Right renal pelvis (tissue), 4 donors: ENCODE data around the gene MYL7. TPM values are rescaled to one million over a fixed set of nuclear protein-coding genes. Genes with fewer than 3 reads are reported as not detected.

ENCODE experiments used
- DNase-seq, 4 donors: peaks; one replicate each; pipeline ENCODE4 v3.0.0-alpha.2; 2013; ENCODE audit warnings: low read depth in 4 of 4, low spot score in 3 of 4, missing footprints in 1 of 4
- polyA plus RNA-seq, 4 donors: library from polyadenylated mRNA; unstranded; fragments of 120-200 nt; gene quantifications; one replicate each; pipeline ENCODE4 v1.2.1, GENCODE V29; 2013; ENCODE audit not compliant: insufficient read length in 4 of 4

Gene MYL7
- polyA plus RNA-seq, 4 donors = 0.37 to 0.99 (median 0.56) TPM

- no peak for DNase-seq
Measured at GRCh38 chr7:44152971-44153947, 12.1 kb upstream of the MYL7 start.

GRCh38 chr7:44151956-44152355, 10.8 kb upstream of the MYL7 start:
- no peak for DNase-seq

DNA sequence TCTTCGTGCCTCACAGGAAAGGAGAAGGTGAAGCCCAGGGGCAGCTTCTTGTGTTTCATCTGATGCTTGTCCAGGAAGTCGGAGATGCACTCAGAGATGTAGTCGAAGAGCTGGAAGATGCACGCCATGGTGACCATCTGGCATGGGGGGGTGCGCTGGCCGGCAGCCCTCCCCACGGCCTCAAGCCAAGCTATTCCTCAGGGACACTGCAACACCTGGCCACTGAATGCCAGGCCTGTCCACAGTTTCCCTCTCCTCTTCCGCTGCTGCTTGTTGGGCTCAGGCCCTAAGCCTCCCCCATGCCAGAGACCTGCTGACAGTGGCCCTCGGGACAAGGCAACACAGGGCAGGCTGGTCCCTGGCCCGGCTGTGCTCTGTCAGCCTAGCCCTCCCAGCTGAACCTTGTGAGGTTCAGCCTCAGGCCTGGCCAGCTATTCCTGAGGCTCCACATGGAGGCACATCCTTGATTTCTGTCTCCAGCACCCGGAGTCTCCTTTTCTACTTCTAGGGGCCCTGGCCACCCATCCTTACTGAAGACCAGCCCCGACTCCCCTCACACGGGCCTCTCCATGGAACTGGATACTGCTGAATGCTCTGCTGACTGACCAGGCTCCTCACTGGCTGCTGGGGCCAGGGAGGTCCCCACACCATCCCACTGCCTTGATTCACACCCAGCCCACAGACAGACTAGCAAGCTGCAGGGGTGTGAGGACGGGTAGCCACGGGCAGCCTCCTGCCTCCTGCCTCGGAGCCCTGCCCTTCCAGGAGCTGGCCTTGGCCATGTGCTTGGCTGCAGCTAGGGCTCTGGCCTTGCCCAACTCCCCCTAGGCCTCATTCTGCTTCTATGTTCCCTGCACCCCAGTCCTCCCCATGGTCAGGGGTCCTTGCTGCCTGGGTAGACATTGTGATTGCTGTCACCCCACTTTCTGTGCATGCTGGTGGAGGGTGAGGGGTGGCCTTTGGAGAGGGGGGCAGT, 10.1 kb upstream of the MYL7 start:
- no peak for DNase-seq

- no peak for DNase-seq
Measured at GRCh38 chr7:44150466-44150832, 9.3 kb upstream of the MYL7 start.

DNA sequence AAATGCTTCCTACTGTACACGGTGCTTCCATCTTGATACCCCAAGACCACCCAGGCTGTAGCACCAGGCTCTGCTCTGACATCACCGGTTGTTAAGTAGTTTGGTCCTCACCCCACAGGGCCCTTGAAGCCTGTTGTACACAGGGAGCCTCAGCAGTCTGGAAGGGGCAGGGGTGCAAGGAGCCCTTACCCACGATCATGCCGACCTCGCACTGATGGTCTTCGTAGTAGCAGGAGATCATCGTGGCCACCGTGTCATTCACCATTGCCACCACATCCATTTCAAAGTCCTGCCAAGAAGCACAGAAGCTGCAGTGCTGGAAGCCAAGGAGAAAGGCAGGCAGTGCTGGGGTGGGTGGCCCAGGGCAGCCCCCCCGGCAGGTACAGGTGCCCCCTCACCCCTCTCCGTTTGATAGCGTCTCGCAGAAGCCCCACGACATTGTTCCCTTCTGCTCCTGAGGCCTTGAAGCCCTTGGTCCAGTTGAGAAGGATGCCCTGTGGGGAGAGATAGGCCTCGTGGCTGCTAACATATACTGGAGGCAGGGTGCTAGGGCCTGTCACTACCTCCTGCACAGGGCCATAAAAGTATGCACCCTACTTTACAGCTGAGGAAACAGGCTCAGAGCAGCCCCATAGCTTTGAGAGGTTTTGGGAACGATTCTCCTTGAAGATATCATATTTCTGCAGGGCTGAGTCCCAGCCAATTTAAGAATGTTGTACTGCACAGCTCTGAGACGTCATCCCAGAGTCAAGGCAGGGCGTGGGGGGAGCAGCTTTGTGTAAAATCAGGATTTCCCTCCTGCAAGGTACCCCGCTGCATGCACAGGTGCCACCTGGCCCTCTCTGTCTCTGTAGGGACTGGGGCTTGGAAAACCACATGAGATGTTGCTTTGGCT, 8.7 kb upstream of the MYL7 start:
- no peak for DNase-seq

DNA sequence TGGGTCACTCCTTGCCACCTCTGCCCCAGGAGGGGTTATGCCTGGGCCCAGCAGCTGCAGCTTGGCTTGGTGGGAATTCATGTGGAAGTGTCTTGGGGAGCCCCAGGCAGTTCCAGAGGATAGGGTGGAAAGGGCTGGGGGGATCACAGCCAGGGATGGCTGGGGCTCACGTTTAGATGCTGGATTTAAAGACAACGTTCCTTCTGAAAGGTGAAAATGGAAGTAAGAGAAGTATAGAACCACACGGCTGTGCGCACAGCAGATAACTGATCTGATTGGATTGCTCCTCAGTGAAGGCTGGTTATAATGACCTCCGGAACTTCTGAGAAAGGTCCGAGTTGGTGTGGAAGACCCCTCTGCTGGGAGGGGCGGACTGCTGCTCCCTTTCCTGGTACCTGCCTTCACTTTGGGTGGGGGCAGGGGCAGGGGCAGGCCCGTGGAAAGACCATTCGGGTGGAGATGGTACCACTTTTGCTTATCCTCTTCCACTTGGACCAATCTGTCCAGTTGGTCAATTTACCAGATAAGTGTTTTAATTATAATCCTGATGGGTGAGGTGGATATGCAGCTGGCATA, 7.9 kb upstream of the MYL7 start:
- DNase-seq = no peak

GRCh38 chr7:44148166-44148565, 7.0 kb upstream of the MYL7 start:
- no peak for DNase-seq

GRCh38 chr7:44147026-44147991, 6.2 kb upstream of the MYL7 start:
- peak in 1 of 4 donors; percentile 56 for DNase-seq

- peak in 1 of 4 donors; percentile 55 for DNase-seq
Measured at GRCh38 chr7:44145969-44146911, 5.1 kb upstream of the MYL7 start.

DNA sequence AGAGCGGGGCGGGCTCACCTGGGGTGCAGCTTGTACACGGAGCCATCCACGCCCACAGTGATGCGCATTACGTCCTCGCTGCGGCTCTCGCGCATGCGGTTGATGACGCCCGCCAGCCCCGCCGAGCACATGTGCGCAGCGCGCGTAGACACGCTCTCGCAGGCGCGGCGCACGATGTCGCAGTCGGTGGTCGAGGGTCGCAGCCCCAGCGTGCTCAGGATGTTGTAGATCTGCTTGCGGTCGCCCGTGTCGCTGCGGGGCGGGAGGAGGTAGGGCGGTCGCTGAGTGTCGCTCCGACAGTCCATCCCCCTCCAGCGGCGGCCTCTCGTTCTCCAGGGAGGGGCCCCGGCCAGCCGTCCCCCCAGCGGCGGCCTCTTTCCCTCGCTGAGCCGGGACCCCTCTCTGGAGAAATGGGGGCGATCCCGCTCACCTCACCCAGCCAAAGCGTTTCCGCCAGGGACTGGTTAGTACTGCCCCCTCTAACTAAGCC, 4.4 kb upstream of the MYL7 start:
- no peak for DNase-seq

DNA sequence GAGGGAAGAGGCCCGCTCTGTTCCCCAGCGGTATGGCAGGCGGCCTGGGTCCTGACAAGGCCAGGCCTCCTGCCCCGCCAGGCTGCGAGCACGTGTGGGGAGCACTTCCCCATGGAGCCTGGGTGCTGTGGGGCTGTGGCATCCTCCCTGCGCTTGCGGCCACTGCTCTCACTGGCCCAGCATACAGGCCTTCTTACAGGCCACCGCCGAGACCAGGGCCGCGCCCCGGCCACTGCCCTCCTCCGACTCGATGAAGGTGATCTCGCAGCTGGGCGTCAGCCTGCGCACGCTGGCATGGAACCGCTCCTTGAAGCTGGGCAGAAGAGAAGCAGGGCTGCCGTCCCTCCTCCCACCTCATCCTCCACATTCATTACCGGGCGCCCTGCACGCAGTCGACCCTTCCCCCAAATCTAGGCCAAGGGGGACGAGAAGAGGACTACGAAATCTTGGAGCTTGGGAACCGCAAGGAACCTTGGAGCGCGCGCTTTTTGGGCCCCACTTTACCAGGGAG, 3.9 kb upstream of the MYL7 start:
- DNase-seq = no peak

DNA sequence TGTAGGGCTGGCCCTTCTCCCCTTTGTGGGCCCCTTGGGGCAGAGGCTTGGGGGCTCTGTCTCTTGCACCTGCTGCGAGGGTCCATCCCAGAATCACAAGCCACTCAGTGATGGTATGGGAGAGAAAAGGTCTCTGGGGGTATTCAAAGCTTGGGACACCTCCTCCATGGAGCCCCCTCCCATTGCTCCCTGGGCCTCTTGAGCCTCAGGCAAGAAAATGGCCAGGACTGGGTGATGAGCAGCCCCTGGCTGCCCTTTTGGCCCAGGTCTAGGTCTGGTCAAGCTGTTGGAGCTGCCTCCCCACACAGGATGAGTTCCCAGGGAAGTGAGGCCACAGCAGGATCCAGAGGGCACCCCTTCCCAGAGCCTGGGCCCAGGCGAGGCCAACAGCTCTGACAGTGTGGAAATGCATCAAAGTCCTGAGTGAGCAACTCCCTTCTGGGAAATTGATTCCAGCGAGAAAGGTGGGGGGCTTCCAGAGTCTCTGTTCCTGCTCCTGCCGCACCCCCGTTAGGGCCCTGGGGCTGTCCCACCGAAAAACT, 3.4 kb upstream of the MYL7 start:
- DNase-seq = no peak

- no peak for DNase-seq
Measured at GRCh38 chr7:44143646-44144250, 2.6 kb upstream of the MYL7 start.

DNA sequence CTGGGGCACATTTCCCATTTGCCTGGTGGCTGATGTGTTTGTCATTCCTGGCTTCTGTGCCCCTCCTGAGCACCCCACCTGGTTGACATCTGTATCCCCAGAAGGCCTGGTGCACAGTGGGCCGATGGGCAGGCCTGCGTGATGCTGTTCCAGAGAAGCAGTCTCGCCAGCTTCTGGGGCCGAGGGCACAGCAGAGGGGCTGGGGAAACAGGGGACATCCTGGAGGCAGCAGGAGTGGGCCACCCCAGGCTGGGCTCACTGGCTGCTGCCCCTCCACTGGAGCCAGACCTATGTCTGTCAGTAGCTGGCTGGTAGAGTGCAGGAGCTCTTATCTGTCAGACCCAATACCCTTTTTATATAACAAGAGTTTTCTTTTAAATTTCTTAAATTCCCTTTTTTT, 896 bp upstream of the MYL7 start:
- DNase-seq = no peak

DNA sequence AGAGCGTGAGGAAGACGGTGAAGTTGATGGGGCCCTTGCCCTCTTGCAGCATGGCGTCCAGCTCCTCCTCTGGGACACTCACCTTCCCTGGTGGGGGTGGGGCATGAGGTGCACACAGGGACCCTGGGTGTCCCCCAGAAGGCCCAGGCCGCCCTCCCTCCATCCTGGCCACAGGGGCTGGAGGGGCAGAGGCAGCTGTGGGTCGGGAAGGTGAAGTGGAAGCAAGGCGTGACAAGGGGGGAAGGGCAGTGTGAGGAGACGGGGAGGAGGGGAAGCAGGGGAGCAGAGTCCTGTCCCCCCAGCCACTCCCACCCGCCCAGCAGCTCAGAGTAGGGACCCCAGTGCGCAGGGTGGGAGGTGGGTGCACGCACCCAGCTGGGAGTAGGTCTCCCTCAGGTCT, 791 bp downstream of the MYL7 start:
- no peak for DNase-seq

GRCh38 chr7:44139311-44140010, 1.7 kb downstream of the MYL7 start:
- DNase-seq = no peak
